ENCODE results near the gene PAGE2B.

Gene PAGE2B, protein sequence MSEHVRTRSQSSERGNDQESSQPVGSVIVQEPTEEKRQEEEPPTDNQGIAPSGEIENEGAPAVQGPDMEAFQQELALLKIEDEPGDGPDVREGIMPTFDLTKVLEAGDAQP

DNA sequence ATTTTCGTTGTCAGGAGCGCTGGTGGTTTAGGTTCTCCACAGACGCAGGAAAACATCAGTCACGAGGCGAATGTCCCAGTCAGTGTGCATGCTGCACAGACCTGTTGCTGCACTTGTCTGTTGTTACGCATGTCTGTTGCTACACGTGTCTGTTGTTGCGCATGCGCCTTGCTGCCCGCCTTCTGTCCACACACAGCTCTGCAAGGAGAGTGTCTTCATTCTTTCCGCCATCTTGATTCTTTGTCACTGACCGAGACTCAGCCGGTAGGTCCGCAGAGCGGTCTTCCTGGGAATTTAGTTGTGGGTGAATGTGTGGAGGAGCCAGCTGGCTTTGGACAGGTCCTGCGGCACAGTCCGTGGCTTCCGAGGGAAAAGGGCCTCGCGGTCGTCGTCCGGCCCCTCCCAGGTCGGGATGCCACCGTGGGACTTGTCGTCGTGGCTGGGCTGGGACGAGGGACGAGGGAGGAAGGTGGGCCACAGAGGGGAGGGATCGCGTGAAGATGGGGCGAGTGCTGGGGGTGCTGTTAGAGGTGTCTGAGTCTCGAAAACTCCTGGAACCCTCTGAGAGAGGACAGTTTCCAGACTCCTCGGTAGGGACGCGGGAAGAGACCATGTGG lies at the start of gene PAGE2B:
TSS of gene PAGE2B (plus strand) at position 180 of the 617 bp plus-strand sequence. CDS start 1,012 bp downstream, outside the sequence.
- no peak for DNase-seq (ENCODE audit: low read depth)

DNA sequence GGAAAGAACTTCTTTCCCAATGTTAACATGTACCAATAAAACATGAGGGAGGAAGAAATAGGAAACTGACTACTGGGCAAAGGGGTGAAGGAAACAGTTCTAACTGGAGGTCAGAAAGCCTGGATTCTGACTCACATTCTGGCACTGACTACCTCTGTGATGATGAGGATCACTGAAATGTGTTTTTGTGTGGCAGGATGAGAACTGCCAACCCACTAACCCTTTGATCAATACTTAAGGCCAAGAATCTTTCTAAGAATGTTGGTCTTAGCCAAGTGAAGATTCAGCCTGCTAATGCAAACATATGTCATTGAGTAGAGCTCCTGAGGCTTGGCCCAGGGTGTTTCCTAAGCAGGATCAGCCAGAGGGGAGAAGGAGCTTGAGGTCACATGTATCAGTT lies 48.7 kb upstream of the PAGE2B start:
- no peak overlapping the region for H3K4me3 ChIP-seq (ENCODE audit: low read depth, low read length)
- no peak for DNase-seq (ENCODE audit: low read depth)
- TF ChIP-seq, protein P1, sequence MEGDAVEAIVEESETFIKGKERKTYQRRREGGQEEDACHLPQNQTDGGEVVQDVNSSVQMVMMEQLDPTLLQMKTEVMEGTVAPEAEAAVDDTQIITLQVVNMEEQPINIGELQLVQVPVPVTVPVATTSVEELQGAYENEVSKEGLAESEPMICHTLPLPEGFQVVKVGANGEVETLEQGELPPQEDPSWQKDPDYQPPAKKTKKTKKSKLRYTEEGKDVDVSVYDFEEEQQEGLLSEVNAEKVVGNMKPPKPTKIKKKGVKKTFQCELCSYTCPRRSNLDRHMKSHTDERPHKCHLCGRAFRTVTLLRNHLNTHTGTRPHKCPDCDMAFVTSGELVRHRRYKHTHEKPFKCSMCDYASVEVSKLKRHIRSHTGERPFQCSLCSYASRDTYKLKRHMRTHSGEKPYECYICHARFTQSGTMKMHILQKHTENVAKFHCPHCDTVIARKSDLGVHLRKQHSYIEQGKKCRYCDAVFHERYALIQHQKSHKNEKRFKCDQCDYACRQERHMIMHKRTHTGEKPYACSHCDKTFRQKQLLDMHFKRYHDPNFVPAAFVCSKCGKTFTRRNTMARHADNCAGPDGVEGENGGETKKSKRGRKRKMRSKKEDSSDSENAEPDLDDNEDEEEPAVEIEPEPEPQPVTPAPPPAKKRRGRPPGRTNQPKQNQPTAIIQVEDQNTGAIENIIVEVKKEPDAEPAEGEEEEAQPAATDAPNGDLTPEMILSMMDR (conservative IDR thresholded peaks at IDR 0.05; ENCODE audit: low read depth, low read length) = no peak

More for the DNA sequence above, at the start of gene PAGE2B:
- TF ChIP-seq, protein P1 (conservative IDR thresholded peaks at IDR 0.05; ENCODE audit: low read depth, low read length) = no peak
- H3K4me3 ChIP-seq (ENCODE audit: low read depth, low read length) = no peak within 1 kb of the TSS

DNA sequence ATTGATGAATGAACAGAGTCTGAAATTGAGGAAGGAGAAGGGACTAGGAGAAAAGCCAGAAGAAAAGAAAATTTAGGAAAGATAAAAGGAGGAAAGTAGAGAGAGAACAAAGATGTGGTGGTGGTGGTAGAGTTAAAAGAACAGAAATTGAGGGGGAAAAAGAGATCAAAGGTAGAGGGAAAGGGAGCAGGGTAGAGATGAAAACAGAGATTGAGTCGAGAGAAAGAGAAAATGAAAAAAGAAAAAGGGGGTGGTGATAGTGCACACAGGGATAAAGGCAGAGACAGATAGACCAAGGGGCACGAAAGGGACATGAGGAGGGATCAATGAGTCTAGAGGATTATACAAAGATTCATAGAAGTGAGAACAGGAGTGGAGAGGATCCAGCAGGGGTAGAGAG lies 48.0 kb upstream of the PAGE2B start:
- TF ChIP-seq, protein P1 (conservative IDR thresholded peaks at IDR 0.05; ENCODE audit: low read depth, low read length) = no peak
- no peak overlapping the region for H3K4me3 ChIP-seq (ENCODE audit: low read depth, low read length)
- no peak for DNase-seq (ENCODE audit: low read depth)

DNA sequence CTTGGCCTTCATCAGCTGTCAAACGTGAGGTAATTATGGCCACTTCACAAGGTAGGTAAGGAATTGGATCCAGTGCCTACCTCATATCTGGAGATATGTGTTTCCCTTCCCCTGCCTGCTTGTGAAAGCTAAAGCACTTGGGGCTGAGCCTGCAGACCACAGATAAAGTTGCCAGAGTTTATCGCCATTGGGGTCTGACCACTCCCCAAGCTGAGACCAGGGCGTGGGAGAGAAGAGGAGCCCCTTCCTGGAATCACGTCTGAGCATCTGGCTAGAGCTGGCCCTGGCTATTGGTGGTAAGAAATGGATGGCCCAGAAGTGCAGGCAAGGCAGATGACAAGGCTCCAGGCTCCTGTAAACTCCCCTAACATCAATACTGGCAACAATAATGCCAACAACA lies 46.8 kb upstream of the PAGE2B start:
- no peak for DNase-seq (ENCODE audit: low read depth)
- TF ChIP-seq, protein P1 (conservative IDR thresholded peaks at IDR 0.05; ENCODE audit: low read depth, low read length) = no peak
- no peak overlapping the region for H3K4me3 ChIP-seq (ENCODE audit: low read depth, low read length)

DNA sequence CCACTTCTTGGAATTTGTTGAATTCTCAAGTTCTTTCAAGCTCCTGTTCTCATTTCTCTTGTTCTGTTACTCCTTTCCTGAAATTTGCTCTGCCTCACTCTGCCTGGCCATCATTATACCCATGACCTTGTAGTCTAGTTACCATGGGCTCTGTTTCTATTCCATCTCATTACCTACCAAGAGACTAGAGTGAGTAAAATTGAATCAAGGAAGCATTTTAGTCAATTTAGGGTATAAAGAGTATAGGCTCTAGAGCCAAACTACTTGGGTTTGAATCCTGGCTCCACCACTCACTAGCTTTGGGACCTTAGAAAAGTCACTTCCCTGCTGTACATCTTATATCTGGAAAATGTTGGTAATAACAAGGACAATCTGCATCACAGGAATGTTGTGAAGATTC lies 46.2 kb upstream of the PAGE2B start:
- TF ChIP-seq, protein P1 (conservative IDR thresholded peaks at IDR 0.05; ENCODE audit: low read depth, low read length) = no peak
- no peak for DNase-seq (ENCODE audit: low read depth)
- no peak overlapping the region for H3K4me3 ChIP-seq (ENCODE audit: low read depth, low read length)

DNA sequence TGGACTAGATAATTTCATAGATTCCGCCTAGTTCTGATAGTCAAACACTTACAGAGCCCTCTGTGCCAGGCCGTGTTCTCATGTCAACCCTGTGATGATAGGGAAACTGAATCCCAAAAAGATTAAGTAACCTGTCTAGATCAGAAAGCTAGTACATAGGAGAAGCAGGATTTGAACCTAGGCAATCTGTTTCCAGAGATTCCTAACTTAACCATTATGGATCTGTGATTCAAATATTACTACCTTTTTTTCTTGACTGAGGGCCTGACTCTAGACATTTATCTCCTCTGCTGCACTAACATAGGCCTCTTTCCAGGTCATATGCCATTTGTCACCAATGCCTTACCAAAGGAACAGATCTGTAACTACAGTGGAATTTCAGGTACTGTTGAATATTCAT lies 45.5 kb upstream of the PAGE2B start:
- H3K4me3 ChIP-seq (ENCODE audit: low read depth, low read length) = no peak overlapping the region
- no peak for DNase-seq (ENCODE audit: low read depth)
- TF ChIP-seq, protein P1 (conservative IDR thresholded peaks at IDR 0.05; ENCODE audit: low read depth, low read length) = no peak
